GM23338 (cell line): ENCODE results near the gene CASKIN2. TPM values are rescaled to one million over a fixed set of nuclear protein-coding genes. Genes with fewer than 3 reads are reported as not detected.

Source experiments
- ATAC-seq: fragments of 200-7000 bp; cut with Tn5 transposase; 3 replicates; pipeline ENCODE4 v1.9.1; 2020
- DNase-seq: peaks from one replicate; pipeline ENCODE4 v3.0.0-alpha.2; 2015; ENCODE audit warnings: low spot score
- H2AFZ ChIP-seq: fragments of 200-600 bp; sonication (generic); 2 replicates; pipeline ENCODE4 v1.8.0; 2016; ENCODE audit warnings: antibody characterized with exemption, mild to moderate bottlenecking, moderate library complexity
- H3F3A ChIP-seq: fragments of 200-600 bp; sonication (generic); replicated peaks from 2 replicates; pipeline ENCODE4 v1.8.0; 2017; ENCODE audit warnings: antibody characterized with exemption, mixed run types, low read depth
- H3K27ac ChIP-seq: fragments of 200-600 bp; sonication (generic); 2 replicates; pipeline ENCODE4 v1.6.1; 2016; ENCODE audit warnings: low read depth
- H3K27me3 ChIP-seq: fragments of 200-600 bp; sonication (generic); 2 replicates; pipeline ENCODE4 v1.8.0; 2016; ENCODE audit warnings: mild to moderate bottlenecking, mixed run types, moderate library complexity; ENCODE audit not compliant: insufficient read depth
- H3K36me3 ChIP-seq: fragments of 200-600 bp; sonication (generic); 2 replicates; pipeline ENCODE4 v1.8.0; 2016; ENCODE audit warnings: mild to moderate bottlenecking; ENCODE audit not compliant: insufficient read depth
- H3K4me1 ChIP-seq: fragments of 200-600 bp; sonication (generic); 2 replicates; pipeline ENCODE4 v1.8.0; 2016; ENCODE audit warnings: mild to moderate bottlenecking, moderate library complexity; ENCODE audit not compliant: insufficient read depth
- H3K4me2 ChIP-seq: fragments of 200-600 bp; sonication (generic); 2 replicates; pipeline ENCODE4 v1.7.1; 2017; ENCODE audit warnings: mixed run types
- H3K4me3 ChIP-seq: fragments of 200-600 bp; sonication (generic); 2 replicates; pipeline ENCODE4 v1.6.1; 2016; ENCODE audit warnings: mixed run types
- H3K79me2 ChIP-seq: fragments of 200-600 bp; sonication (generic); replicated peaks from 2 replicates; pipeline ENCODE4 v1.8.0; 2017; ENCODE audit warnings: mild to moderate bottlenecking; ENCODE audit not compliant: insufficient read depth
- H3K9me2 ChIP-seq: fragments of 200-600 bp; sonication (generic); 2 replicates; pipeline ENCODE4 v1.8.0; 2017; ENCODE audit not compliant: insufficient read depth
- H4K20me1 ChIP-seq: fragments of 200-600 bp; sonication (generic); replicated peaks from 2 replicates; pipeline ENCODE4 v1.8.0; 2017; ENCODE audit warnings: mild to moderate bottlenecking; ENCODE audit not compliant: insufficient read depth
- H3K27ac Mint-ChIP-seq: 2 replicates; pipeline ENCODE4 v1.8.0; 2020; ENCODE audit warnings: inconsistent platforms, mild to moderate bottlenecking, moderate library complexity, mixed read lengths
- H3K27me3 Mint-ChIP-seq: 3 replicates; pipeline ENCODE4 v1.8.0; 2022; ENCODE audit warnings: low read depth, mild to moderate bottlenecking, moderate library complexity, mixed read lengths, inconsistent platforms; ENCODE audit not compliant: insufficient read depth, poor library complexity
- H3K36me3 Mint-ChIP-seq: 3 replicates; pipeline ENCODE4 v1.8.0; 2021; ENCODE audit warnings: low read depth, mild to moderate bottlenecking, inconsistent platforms, moderate library complexity, mixed read lengths
- H3K4me1 Mint-ChIP-seq: 3 replicates; pipeline ENCODE4 v1.8.0; 2020; ENCODE audit warnings: mild to moderate bottlenecking, inconsistent platforms, mixed read lengths
- H3K4me3 Mint-ChIP-seq: 3 replicates; pipeline ENCODE4 v1.8.0; 2021; ENCODE audit warnings: moderate library complexity, mild to moderate bottlenecking, inconsistent platforms, mixed read lengths
- H3K9me3 Mint-ChIP-seq: 3 replicates; pipeline ENCODE4 v1.8.0; 2020; ENCODE audit warnings: moderate library complexity, mild to moderate bottlenecking, inconsistent platforms, mixed read lengths
- CREB1 ChIP-seq: fragments of 250-450 bp; sonication (Bioruptor Pico); IDR thresholded peaks from 2 replicates; pipeline ENCODE4 v1.5.0; 2020; ENCODE audit warnings: low read depth, mild to moderate bottlenecking, moderate library complexity
- ETS1 ChIP-seq: IDR thresholded peaks from 2 replicates; pipeline ENCODE4 v1.6.1; 2016; ENCODE audit warnings: antibody characterized with exemption
- EZH2 ChIP-seq: fragments of 200-600 bp; sonication (generic); IDR thresholded peaks from one replicate; pipeline ENCODE4 v1.8.0; 2017; ENCODE audit warnings: antibody characterized with exemption, mild to moderate bottlenecking, low read depth; ENCODE audit not compliant: unreplicated experiment
- EZH2phosphoT487 ChIP-seq: fragments of 200-600 bp; sonication (generic); IDR thresholded peaks from one replicate; pipeline ENCODE4 v1.8.1; 2018; ENCODE audit warnings: antibody characterized with exemption; ENCODE audit not compliant: unreplicated experiment
- JUNB ChIP-seq: IDR thresholded peaks from one replicate; pipeline ENCODE4 v1.6.1; 2016; ENCODE audit warnings: antibody characterized with exemption; ENCODE audit not compliant: unreplicated experiment
- NANOG ChIP-seq: IDR thresholded peaks from 2 replicates; pipeline ENCODE4 v1.6.1; 2016; ENCODE audit warnings: antibody characterized with exemption, borderline replicate concordance
- POLR2AphosphoS5 ChIP-seq: IDR thresholded peaks from 2 replicates; pipeline ENCODE4 v1.6.1; 2016; ENCODE audit warnings: antibody characterized with exemption, low read depth
- STAT1 ChIP-seq: IDR thresholded peaks from one replicate; pipeline ENCODE4 v1.6.1; 2016; ENCODE audit warnings: antibody characterized with exemption; ENCODE audit not compliant: unreplicated experiment
- ZNF114 ChIP-seq: fragments of 250-450 bp; sonication (Bioruptor Pico); IDR thresholded peaks from 2 replicates; pipeline ENCODE4 v1.5.0; 2020; ENCODE audit warnings: mild to moderate bottlenecking, moderate library complexity
- ZNF331 ChIP-seq: fragments of 250-450 bp; sonication (Bioruptor Pico); IDR thresholded peaks from 2 replicates; pipeline ENCODE4 v1.5.0; 2020; ENCODE audit warnings: low read depth, mild to moderate bottlenecking, moderate library complexity
- polyA plus RNA-seq: library from polyadenylated mRNA; unstranded; fragments of >200 nt; fragmentation: Nextera tagmentation; extraction: Ambion mirVana; gene quantifications from 2 replicates; pipeline ENCODE4 v1.2.1, GENCODE V29; 2016
- total RNA-seq: library from RNA; depleted of rRNA; stranded (reverse); fragments of >200 nt; shearing (Covaris generic); gene quantifications from 2 replicates; pipeline ENCODE4 v1.2.3, GENCODE V29; 2014
- TF ChIP-seq, protein P1 (sequence below): fragments of 250-450 bp; sonication (Bioruptor Pico); IDR thresholded peaks from 2 replicates; pipeline ENCODE4 v1.5.0; 2020; ENCODE audit warnings: mild to moderate bottlenecking, moderate library complexity
- TF ChIP-seq, protein P2 (sequence below): IDR thresholded peaks from one replicate; pipeline ENCODE4 v1.6.1; 2018; ENCODE audit warnings: antibody characterized with exemption; ENCODE audit not compliant: unreplicated experiment
- TF ChIP-seq, protein P3 (sequence below), 2 experiments: fragments of 200-600 bp in 1 of 2; sonication (generic) in 1 of 2; conservative IDR thresholded peaks; 2 replicates each; pipeline versions ENCODE4 v1.5.1 to v1.6.1; 2016 to 2017; ENCODE audit warnings: antibody characterized with exemption in 2 of 2, low read depth in 2 of 2, mild to moderate bottlenecking in 2 of 2, moderate library complexity in 1 of 2

The CASKIN2 gene
- total and polyA plus RNA-seq, 2 experiments from 2014 or later: 4.9 to 21.5 TPM

GRCh38 chr17:75509528-75510258 is 5.6 kb downstream of the CASKIN2 start:
- Histone ChIP-seq H3K4me2 (no peak overlapping the region), H3K27ac (no peak overlapping the region), H3K79me2 (peaks cover 24% of the 10 kb centered on the region), H3K36me3 (no peaks in the 10 kb centered on the region), H3K27me3 (no peaks in the 10 kb centered on the region), H4K20me1 (no peaks in the 10 kb centered on the region; the same call in 1 of the 2 replicates), H3K4me1 (no peaks in the 10 kb centered on the region), H3K9me2 (no peaks in the 10 kb centered on the region), H3F3A (no peaks in the 10 kb centered on the region), H2AFZ (no peak overlapping the region), H3K4me3 (no peak overlapping the region)
- ATAC-seq (no peak), DNase-seq (no peak)
- peaks cover 9% of the 10 kb centered on the region for H3K4me1 Mint-ChIP-seq
- no peak overlapping the region for H3K4me3 Mint-ChIP-seq
- peaks cover 9% of the 10 kb centered on the region for H3K27me3 Mint-ChIP-seq
- peaks cover 17% of the 10 kb centered on the region for H3K36me3 Mint-ChIP-seq
- TF ChIP-seq ZNF331 (CRISPR knock-in tag) (no peak), ZNF114 (no peak), CREB1 (CRISPR knock-in tag) (no peak), EZH2phosphoT487 (no peak), EZH2 (no peak), NANOG (no peak), ETS1 (no peak), POLR2AphosphoS5 (no peak), STAT1 (no peak), JUNB (no peak)
- TF ChIP-seq, protein P1, sequence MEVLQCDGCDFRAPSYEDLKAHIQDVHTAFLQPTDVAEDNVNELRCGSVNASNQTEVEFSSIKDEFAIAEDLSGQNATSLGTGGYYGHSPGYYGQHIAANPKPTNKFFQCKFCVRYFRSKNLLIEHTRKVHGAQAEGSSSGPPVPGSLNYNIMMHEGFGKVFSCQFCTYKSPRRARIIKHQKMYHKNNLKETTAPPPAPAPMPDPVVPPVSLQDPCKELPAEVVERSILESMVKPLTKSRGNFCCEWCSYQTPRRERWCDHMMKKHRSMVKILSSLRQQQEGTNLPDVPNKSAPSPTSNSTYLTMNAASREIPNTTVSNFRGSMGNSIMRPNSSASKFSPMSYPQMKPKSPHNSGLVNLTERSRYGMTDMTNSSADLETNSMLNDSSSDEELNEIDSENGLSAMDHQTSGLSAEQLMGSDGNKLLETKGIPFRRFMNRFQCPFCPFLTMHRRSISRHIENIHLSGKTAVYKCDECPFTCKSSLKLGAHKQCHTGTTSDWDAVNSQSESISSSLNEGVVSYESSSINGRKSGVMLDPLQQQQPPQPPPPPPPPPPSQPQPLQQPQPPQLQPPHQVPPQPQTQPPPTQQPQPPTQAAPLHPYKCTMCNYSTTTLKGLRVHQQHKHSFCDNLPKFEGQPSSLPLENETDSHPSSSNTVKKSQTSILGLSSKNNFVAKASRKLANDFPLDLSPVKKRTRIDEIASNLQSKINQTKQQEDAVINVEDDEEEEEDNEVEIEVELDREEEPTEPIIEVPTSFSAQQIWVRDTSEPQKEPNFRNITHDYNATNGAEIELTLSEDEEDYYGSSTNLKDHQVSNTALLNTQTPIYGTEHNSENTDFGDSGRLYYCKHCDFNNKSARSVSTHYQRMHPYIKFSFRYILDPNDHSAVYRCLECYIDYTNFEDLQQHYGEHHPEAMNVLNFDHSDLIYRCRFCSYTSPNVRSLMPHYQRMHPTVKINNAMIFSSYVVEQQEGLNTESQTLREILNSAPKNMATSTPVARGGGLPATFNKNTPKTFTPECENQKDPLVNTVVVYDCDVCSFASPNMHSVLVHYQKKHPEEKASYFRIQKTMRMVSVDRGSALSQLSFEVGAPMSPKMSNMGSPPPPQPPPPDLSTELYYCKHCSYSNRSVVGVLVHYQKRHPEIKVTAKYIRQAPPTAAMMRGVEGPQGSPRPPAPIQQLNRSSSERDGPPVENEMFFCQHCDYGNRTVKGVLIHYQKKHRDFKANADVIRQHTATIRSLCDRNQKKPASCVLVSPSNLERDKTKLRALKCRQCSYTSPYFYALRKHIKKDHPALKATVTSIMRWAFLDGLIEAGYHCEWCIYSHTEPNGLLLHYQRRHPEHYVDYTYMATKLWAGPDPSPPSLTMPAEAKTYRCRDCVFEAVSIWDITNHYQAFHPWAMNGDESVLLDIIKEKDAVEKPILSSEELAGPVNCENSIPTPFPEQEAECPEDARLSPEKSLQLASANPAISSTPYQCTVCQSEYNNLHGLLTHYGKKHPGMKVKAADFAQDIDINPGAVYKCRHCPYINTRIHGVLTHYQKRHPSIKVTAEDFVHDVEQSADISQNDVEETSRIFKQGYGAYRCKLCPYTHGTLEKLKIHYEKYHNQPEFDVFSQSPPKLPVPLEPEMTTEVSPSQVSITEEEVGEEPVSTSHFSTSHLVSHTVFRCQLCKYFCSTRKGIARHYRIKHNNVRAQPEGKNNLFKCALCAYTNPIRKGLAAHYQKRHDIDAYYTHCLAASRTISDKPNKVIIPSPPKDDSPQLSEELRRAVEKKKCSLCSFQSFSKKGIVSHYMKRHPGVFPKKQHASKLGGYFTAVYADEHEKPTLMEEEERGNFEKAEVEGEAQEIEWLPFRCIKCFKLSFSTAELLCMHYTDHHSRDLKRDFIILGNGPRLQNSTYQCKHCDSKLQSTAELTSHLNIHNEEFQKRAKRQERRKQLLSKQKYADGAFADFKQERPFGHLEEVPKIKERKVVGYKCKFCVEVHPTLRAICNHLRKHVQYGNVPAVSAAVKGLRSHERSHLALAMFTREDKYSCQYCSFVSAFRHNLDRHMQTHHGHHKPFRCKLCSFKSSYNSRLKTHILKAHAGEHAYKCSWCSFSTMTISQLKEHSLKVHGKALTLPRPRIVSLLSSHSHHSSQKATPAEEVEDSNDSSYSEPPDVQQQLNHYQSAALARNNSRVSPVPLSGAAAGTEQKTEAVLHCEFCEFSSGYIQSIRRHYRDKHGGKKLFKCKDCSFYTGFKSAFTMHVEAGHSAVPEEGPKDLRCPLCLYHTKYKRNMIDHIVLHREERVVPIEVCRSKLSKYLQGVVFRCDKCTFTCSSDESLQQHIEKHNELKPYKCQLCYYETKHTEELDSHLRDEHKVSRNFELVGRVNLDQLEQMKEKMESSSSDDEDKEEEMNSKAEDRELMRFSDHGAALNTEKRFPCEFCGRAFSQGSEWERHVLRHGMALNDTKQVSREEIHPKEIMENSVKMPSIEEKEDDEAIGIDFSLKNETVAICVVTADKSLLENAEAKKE (CRISPR knock-in tag): no peak
- TF ChIP-seq, protein P2, sequence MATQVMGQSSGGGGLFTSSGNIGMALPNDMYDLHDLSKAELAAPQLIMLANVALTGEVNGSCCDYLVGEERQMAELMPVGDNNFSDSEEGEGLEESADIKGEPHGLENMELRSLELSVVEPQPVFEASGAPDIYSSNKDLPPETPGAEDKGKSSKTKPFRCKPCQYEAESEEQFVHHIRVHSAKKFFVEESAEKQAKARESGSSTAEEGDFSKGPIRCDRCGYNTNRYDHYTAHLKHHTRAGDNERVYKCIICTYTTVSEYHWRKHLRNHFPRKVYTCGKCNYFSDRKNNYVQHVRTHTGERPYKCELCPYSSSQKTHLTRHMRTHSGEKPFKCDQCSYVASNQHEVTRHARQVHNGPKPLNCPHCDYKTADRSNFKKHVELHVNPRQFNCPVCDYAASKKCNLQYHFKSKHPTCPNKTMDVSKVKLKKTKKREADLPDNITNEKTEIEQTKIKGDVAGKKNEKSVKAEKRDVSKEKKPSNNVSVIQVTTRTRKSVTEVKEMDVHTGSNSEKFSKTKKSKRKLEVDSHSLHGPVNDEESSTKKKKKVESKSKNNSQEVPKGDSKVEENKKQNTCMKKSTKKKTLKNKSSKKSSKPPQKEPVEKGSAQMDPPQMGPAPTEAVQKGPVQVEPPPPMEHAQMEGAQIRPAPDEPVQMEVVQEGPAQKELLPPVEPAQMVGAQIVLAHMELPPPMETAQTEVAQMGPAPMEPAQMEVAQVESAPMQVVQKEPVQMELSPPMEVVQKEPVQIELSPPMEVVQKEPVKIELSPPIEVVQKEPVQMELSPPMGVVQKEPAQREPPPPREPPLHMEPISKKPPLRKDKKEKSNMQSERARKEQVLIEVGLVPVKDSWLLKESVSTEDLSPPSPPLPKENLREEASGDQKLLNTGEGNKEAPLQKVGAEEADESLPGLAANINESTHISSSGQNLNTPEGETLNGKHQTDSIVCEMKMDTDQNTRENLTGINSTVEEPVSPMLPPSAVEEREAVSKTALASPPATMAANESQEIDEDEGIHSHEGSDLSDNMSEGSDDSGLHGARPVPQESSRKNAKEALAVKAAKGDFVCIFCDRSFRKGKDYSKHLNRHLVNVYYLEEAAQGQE: no peak
- TF ChIP-seq, protein P3, sequence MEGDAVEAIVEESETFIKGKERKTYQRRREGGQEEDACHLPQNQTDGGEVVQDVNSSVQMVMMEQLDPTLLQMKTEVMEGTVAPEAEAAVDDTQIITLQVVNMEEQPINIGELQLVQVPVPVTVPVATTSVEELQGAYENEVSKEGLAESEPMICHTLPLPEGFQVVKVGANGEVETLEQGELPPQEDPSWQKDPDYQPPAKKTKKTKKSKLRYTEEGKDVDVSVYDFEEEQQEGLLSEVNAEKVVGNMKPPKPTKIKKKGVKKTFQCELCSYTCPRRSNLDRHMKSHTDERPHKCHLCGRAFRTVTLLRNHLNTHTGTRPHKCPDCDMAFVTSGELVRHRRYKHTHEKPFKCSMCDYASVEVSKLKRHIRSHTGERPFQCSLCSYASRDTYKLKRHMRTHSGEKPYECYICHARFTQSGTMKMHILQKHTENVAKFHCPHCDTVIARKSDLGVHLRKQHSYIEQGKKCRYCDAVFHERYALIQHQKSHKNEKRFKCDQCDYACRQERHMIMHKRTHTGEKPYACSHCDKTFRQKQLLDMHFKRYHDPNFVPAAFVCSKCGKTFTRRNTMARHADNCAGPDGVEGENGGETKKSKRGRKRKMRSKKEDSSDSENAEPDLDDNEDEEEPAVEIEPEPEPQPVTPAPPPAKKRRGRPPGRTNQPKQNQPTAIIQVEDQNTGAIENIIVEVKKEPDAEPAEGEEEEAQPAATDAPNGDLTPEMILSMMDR (conservative IDR thresholded peaks at IDR 0.05; ENCODE audit: low read depth in 2 of 2): no peak
- no peak overlapping the region; the same call in 1 of the 2 replicates for H3K27ac Mint-ChIP-seq
- no peaks in the 10 kb centered on the region for H3K9me3 Mint-ChIP-seq
